GM23338 (cell line): ENCODE results near the gene CHAC1. TPM values are rescaled to one million over a fixed set of nuclear protein-coding genes. Genes with fewer than 3 reads are reported as not detected.

Experiments used
- ATAC-seq: fragments of 200-7000 bp; cut with Tn5 transposase; 3 replicates; pipeline ENCODE4 v1.9.1; 2020
- DNase-seq: peaks from one replicate; pipeline ENCODE4 v3.0.0-alpha.2; 2015; ENCODE audit warnings: low spot score
- H2AFZ ChIP-seq: fragments of 200-600 bp; sonication (generic); 2 replicates; pipeline ENCODE4 v1.8.0; 2016; ENCODE audit warnings: antibody characterized with exemption, mild to moderate bottlenecking, moderate library complexity
- H3F3A ChIP-seq: fragments of 200-600 bp; sonication (generic); replicated peaks from 2 replicates; pipeline ENCODE4 v1.8.0; 2017; ENCODE audit warnings: antibody characterized with exemption, mixed run types, low read depth
- H3K27ac ChIP-seq: fragments of 200-600 bp; sonication (generic); 2 replicates; pipeline ENCODE4 v1.6.1; 2016; ENCODE audit warnings: low read depth
- H3K27me3 ChIP-seq: fragments of 200-600 bp; sonication (generic); 2 replicates; pipeline ENCODE4 v1.8.0; 2016; ENCODE audit warnings: mild to moderate bottlenecking, mixed run types, moderate library complexity; ENCODE audit not compliant: insufficient read depth
- H3K36me3 ChIP-seq: fragments of 200-600 bp; sonication (generic); 2 replicates; pipeline ENCODE4 v1.8.0; 2016; ENCODE audit warnings: mild to moderate bottlenecking; ENCODE audit not compliant: insufficient read depth
- H3K4me1 ChIP-seq: fragments of 200-600 bp; sonication (generic); 2 replicates; pipeline ENCODE4 v1.8.0; 2016; ENCODE audit warnings: mild to moderate bottlenecking, moderate library complexity; ENCODE audit not compliant: insufficient read depth
- H3K4me2 ChIP-seq: fragments of 200-600 bp; sonication (generic); 2 replicates; pipeline ENCODE4 v1.7.1; 2017; ENCODE audit warnings: mixed run types
- H3K4me3 ChIP-seq: fragments of 200-600 bp; sonication (generic); 2 replicates; pipeline ENCODE4 v1.6.1; 2016; ENCODE audit warnings: mixed run types
- H3K79me2 ChIP-seq: fragments of 200-600 bp; sonication (generic); replicated peaks from 2 replicates; pipeline ENCODE4 v1.8.0; 2017; ENCODE audit warnings: mild to moderate bottlenecking; ENCODE audit not compliant: insufficient read depth
- H3K9me2 ChIP-seq: fragments of 200-600 bp; sonication (generic); 2 replicates; pipeline ENCODE4 v1.8.0; 2017; ENCODE audit not compliant: insufficient read depth
- H4K20me1 ChIP-seq: fragments of 200-600 bp; sonication (generic); replicated peaks from 2 replicates; pipeline ENCODE4 v1.8.0; 2017; ENCODE audit warnings: mild to moderate bottlenecking; ENCODE audit not compliant: insufficient read depth
- H3K27ac Mint-ChIP-seq: 2 replicates; pipeline ENCODE4 v1.8.0; 2020; ENCODE audit warnings: inconsistent platforms, mild to moderate bottlenecking, moderate library complexity, mixed read lengths
- H3K27me3 Mint-ChIP-seq: 3 replicates; pipeline ENCODE4 v1.8.0; 2022; ENCODE audit warnings: low read depth, mild to moderate bottlenecking, moderate library complexity, mixed read lengths, inconsistent platforms; ENCODE audit not compliant: insufficient read depth, poor library complexity
- H3K36me3 Mint-ChIP-seq: 3 replicates; pipeline ENCODE4 v1.8.0; 2021; ENCODE audit warnings: low read depth, mild to moderate bottlenecking, inconsistent platforms, moderate library complexity, mixed read lengths
- H3K4me1 Mint-ChIP-seq: 3 replicates; pipeline ENCODE4 v1.8.0; 2020; ENCODE audit warnings: mild to moderate bottlenecking, inconsistent platforms, mixed read lengths
- H3K4me3 Mint-ChIP-seq: 3 replicates; pipeline ENCODE4 v1.8.0; 2021; ENCODE audit warnings: moderate library complexity, mild to moderate bottlenecking, inconsistent platforms, mixed read lengths
- H3K9me3 Mint-ChIP-seq: 3 replicates; pipeline ENCODE4 v1.8.0; 2020; ENCODE audit warnings: moderate library complexity, mild to moderate bottlenecking, inconsistent platforms, mixed read lengths
- EZH2phosphoT487 ChIP-seq: fragments of 200-600 bp; sonication (generic); IDR thresholded peaks from one replicate; pipeline ENCODE4 v1.8.1; 2018; ENCODE audit warnings: antibody characterized with exemption; ENCODE audit not compliant: unreplicated experiment
- JUNB ChIP-seq: IDR thresholded peaks from one replicate; pipeline ENCODE4 v1.6.1; 2016; ENCODE audit warnings: antibody characterized with exemption; ENCODE audit not compliant: unreplicated experiment
- POLR2AphosphoS5 ChIP-seq: IDR thresholded peaks from 2 replicates; pipeline ENCODE4 v1.6.1; 2016; ENCODE audit warnings: antibody characterized with exemption, low read depth
- STAT1 ChIP-seq: IDR thresholded peaks from one replicate; pipeline ENCODE4 v1.6.1; 2016; ENCODE audit warnings: antibody characterized with exemption; ENCODE audit not compliant: unreplicated experiment
- ZNF114 ChIP-seq: fragments of 250-450 bp; sonication (Bioruptor Pico); IDR thresholded peaks from 2 replicates; pipeline ENCODE4 v1.5.0; 2020; ENCODE audit warnings: mild to moderate bottlenecking, moderate library complexity
- ZNF331 ChIP-seq: fragments of 250-450 bp; sonication (Bioruptor Pico); IDR thresholded peaks from 2 replicates; pipeline ENCODE4 v1.5.0; 2020; ENCODE audit warnings: low read depth, mild to moderate bottlenecking, moderate library complexity
- polyA plus RNA-seq: library from polyadenylated mRNA; unstranded; fragments of >200 nt; fragmentation: Nextera tagmentation; extraction: Ambion mirVana; gene quantifications from 2 replicates; pipeline ENCODE4 v1.2.1, GENCODE V29; 2016
- total RNA-seq: library from RNA; depleted of rRNA; stranded (reverse); fragments of >200 nt; shearing (Covaris generic); gene quantifications from 2 replicates; pipeline ENCODE4 v1.2.3, GENCODE V29; 2014
- TF ChIP-seq, protein P1 (sequence below): IDR thresholded peaks from one replicate; pipeline ENCODE4 v1.6.1; 2018; ENCODE audit warnings: antibody characterized with exemption; ENCODE audit not compliant: unreplicated experiment
- TF ChIP-seq, protein P2 (sequence below), 2 experiments: fragments of 200-600 bp in 1 of 2; sonication (generic) in 1 of 2; conservative IDR thresholded peaks; 2 replicates each; pipeline versions ENCODE4 v1.5.1 to v1.6.1; 2016 to 2017; ENCODE audit warnings: antibody characterized with exemption in 2 of 2, low read depth in 2 of 2, mild to moderate bottlenecking in 2 of 2, moderate library complexity in 1 of 2

CHAC1 gene
- total and polyA plus RNA-seq, 2 experiments from 2014 or later = 73.0 to 124 TPM

DNA sequence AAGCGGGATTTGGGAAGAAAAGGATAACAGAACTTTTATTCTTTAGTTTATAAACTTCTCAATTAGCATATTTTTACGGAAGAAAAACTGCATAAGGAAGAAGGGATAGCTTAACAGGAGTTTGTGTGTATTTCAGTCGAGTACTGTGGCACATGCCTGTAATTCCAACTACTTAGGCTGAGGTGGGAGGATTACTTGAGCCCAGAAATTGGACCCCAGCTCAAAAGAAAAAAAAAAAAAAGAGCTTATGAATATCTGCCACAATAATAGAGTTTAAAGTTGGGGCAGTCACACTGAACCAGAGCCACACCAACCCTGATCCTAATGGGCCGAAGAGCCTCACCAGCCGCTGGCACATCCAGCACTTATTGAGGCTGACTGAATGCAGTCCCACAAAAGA lies 31.1 kb downstream of the CHAC1 start:
- Mint-ChIP-seq H3K4me3 (no peak overlapping the region), H3K27me3 (no peaks in the 10 kb centered on the region), H3K4me1 (no peaks in the 10 kb centered on the region), H3K36me3 (peaks cover 84% of the 10 kb centered on the region), H3K27ac (no peak overlapping the region), H3K9me3 (no peaks in the 10 kb centered on the region; the same call in 2 of the 3 replicates)
- H3K4me1 ChIP-seq = no peaks in the 10 kb centered on the region
- TF ChIP-seq STAT1 (no peak), ZNF331 (CRISPR knock-in tag) (no peak), ZNF114 (CRISPR knock-in tag) (no peak)
- TF ChIP-seq, protein P1, sequence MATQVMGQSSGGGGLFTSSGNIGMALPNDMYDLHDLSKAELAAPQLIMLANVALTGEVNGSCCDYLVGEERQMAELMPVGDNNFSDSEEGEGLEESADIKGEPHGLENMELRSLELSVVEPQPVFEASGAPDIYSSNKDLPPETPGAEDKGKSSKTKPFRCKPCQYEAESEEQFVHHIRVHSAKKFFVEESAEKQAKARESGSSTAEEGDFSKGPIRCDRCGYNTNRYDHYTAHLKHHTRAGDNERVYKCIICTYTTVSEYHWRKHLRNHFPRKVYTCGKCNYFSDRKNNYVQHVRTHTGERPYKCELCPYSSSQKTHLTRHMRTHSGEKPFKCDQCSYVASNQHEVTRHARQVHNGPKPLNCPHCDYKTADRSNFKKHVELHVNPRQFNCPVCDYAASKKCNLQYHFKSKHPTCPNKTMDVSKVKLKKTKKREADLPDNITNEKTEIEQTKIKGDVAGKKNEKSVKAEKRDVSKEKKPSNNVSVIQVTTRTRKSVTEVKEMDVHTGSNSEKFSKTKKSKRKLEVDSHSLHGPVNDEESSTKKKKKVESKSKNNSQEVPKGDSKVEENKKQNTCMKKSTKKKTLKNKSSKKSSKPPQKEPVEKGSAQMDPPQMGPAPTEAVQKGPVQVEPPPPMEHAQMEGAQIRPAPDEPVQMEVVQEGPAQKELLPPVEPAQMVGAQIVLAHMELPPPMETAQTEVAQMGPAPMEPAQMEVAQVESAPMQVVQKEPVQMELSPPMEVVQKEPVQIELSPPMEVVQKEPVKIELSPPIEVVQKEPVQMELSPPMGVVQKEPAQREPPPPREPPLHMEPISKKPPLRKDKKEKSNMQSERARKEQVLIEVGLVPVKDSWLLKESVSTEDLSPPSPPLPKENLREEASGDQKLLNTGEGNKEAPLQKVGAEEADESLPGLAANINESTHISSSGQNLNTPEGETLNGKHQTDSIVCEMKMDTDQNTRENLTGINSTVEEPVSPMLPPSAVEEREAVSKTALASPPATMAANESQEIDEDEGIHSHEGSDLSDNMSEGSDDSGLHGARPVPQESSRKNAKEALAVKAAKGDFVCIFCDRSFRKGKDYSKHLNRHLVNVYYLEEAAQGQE = no peak
- no peak overlapping the region for H3K4me2 ChIP-seq
- H3K4me3 ChIP-seq = no peak overlapping the region
- H3F3A ChIP-seq = 0 out of 2 replicates have a peak, but pooled peaks cover 10% of the 10 kb centered on the region
- H4K20me1 ChIP-seq = peaks cover 11% of the 10 kb centered on the region; the same call in 1 of the 2 replicates
- ATAC-seq (no peak), DNase-seq (no peak)
- peaks cover 71% of the 10 kb centered on the region for H3K36me3 ChIP-seq
- H2AFZ ChIP-seq = no peak overlapping the region
- H3K9me2 ChIP-seq = no peaks in the 10 kb centered on the region
- H3K27me3 ChIP-seq = no peaks in the 10 kb centered on the region
- H3K79me2 ChIP-seq = no peaks in the 10 kb centered on the region
- H3K27ac ChIP-seq = no peak overlapping the region

DNA sequence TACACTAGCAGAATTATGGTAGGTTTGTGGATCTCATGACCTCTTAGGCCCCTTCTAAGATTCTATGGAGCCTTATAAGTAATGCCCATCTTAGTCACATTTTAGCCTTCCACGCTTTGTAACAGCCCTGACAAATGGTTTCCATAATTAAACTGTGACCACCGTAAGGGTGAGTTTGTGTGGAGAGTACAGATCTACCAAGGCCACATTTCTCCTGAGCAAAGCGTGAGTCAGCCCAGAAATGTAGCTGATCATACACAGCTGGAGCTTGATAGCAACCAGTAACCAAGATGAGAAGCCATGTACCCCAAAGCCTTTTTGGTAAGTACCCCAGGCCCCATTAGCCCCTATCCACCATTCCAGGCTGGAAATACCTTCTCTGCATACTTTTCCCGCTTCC lies 31.7 kb downstream of the CHAC1 start:
- Histone ChIP-seq H3F3A (0 out of 2 replicates have a peak, but pooled peaks cover 11% of the 10 kb centered on the region), H3K4me3 (no peak overlapping the region), H3K27ac (no peak overlapping the region), H3K4me2 (no peak overlapping the region), H4K20me1 (peaks cover 11% of the 10 kb centered on the region; the same call in 1 of the 2 replicates), H3K27me3 (no peaks in the 10 kb centered on the region), H3K79me2 (no peaks in the 10 kb centered on the region), H3K36me3 (peaks cover 70% of the 10 kb centered on the region), H3K4me1 (no peaks in the 10 kb centered on the region), H2AFZ (no peak overlapping the region), H3K9me2 (no peaks in the 10 kb centered on the region)
- peaks cover 84% of the 10 kb centered on the region for H3K36me3 Mint-ChIP-seq
- TF ChIP-seq JUNB (no peak), EZH2phosphoT487 (no peak), STAT1 (no peak), POLR2AphosphoS5 (no peak)
- TF ChIP-seq, protein P1 = no peak
- TF ChIP-seq, protein P2, sequence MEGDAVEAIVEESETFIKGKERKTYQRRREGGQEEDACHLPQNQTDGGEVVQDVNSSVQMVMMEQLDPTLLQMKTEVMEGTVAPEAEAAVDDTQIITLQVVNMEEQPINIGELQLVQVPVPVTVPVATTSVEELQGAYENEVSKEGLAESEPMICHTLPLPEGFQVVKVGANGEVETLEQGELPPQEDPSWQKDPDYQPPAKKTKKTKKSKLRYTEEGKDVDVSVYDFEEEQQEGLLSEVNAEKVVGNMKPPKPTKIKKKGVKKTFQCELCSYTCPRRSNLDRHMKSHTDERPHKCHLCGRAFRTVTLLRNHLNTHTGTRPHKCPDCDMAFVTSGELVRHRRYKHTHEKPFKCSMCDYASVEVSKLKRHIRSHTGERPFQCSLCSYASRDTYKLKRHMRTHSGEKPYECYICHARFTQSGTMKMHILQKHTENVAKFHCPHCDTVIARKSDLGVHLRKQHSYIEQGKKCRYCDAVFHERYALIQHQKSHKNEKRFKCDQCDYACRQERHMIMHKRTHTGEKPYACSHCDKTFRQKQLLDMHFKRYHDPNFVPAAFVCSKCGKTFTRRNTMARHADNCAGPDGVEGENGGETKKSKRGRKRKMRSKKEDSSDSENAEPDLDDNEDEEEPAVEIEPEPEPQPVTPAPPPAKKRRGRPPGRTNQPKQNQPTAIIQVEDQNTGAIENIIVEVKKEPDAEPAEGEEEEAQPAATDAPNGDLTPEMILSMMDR (conservative IDR thresholded peaks at IDR 0.05; ENCODE audit: low read depth in 2 of 2) = no peak
- no peaks in the 10 kb centered on the region for H3K27me3 Mint-ChIP-seq
- no peak for ATAC-seq
- no peak overlapping the region for H3K4me3 Mint-ChIP-seq
- no peaks in the 10 kb centered on the region; the same call in 2 of the 3 replicates for H3K9me3 Mint-ChIP-seq
- no peaks in the 10 kb centered on the region for H3K4me1 Mint-ChIP-seq
- DNase-seq = no peak
- no peak overlapping the region for H3K27ac Mint-ChIP-seq
